HepG2 (cell line): ENCODE results near the gene PRR36. TPM values are rescaled to one million over a fixed set of nuclear protein-coding genes. Genes with fewer than 3 reads are reported as not detected.

Experiments
- CEBPB ChIP-seq: IDR thresholded peaks from 2 replicates; pipeline ENCODE4 v1.6.1; 2011; ENCODE audit warnings: low read depth, low read length, improper control_type of control experiment, borderline replicate concordance
- ELF3 ChIP-seq: IDR thresholded peaks from 2 replicates; pipeline ENCODE4 v1.6.1; 2016; ENCODE audit warnings: missing genetic modification reagents, missing compliant biosample characterization
- MAFF ChIP-seq: IDR thresholded peaks from 2 replicates; pipeline ENCODE4 v1.6.1; 2011; ENCODE audit warnings: low read depth, low read length, improper control_type of control experiment
- STAT5B ChIP-seq: sonication (generic); formaldehyde crosslinking; IDR thresholded peaks from 2 replicates; pipeline ENCODE4 v1.4.0; 2020; ENCODE audit warnings: missing genetic modification reagents
- TERF1 ChIP-seq: sonication (generic); formaldehyde crosslinking; IDR thresholded peaks from 2 replicates; pipeline ENCODE4 v1.8.0; 2022; ENCODE audit warnings: mild to moderate bottlenecking, missing genetic modification reagents, moderate library complexity
- ZNF337 ChIP-seq: sonication (generic); formaldehyde crosslinking; IDR thresholded peaks from 2 replicates; pipeline ENCODE4 v1.5.1; 2020; ENCODE audit warnings: missing genetic modification reagents, low read depth, mild to moderate bottlenecking, borderline replicate concordance
- ZNF441 ChIP-seq: sonication (generic); formaldehyde crosslinking; IDR thresholded peaks from 2 replicates; pipeline ENCODE4 v1.7.0; 2021; ENCODE audit warnings: missing genetic modification reagents, borderline replicate concordance
- ZNF83 ChIP-seq: sonication (generic); formaldehyde crosslinking; IDR thresholded peaks from 2 replicates; pipeline ENCODE4 v1.4.0; 2020; ENCODE audit warnings: missing genetic modification reagents, mild to moderate bottlenecking, borderline replicate concordance
- polyA plus RNA-seq, 8 experiments: library from polyadenylated mRNA; depleted of rRNA in 3 of 8; stranded (reverse) in 7 of 8; unstranded in 1 of 8; fragments of >200 nt; fragmentation: Illumina TruSeq in 4 of 8; extraction: Trizol in 4 of 8; gene quantifications; 2 replicates each; pipeline versions ENCODE4 v1.2.1 to v1.2.3, GENCODE V29; 2011 to 2016; ENCODE audit warnings: low read depth in 4 of 8, missing spikeins in 1 of 8, mixed read lengths in 1 of 8; ENCODE audit not compliant: insufficient read depth in 1 of 8
- total RNA-seq, 5 experiments: library from RNA; depleted of rRNA; stranded (reverse); fragments of >200 nt; fragmentation: Illumina TruSeq; extraction: Trizol; gene quantifications; 2 replicates each; pipeline ENCODE4 v1.2.3, GENCODE V29; 2016; ENCODE audit warnings: low read depth in 1 of 5
- TF ChIP-seq, protein P1 (sequence below): sonication (generic); formaldehyde crosslinking; IDR thresholded peaks from 2 replicates; pipeline ENCODE4 v1.4.0; 2020; ENCODE audit warnings: mild to moderate bottlenecking, missing genetic modification reagents
- TF ChIP-seq, protein P2 (sequence below): sonication (generic); formaldehyde crosslinking; IDR thresholded peaks from 2 replicates; pipeline ENCODE4 v1.5.1; 2020; ENCODE audit warnings: missing genetic modification reagents, mild to moderate bottlenecking, borderline replicate concordance
- TF ChIP-seq, protein P3 (sequence below): sonication (generic); formaldehyde crosslinking; IDR thresholded peaks from 2 replicates; pipeline ENCODE4 v1.4.0; 2020; ENCODE audit warnings: missing genetic modification reagents
- TF ChIP-seq, protein P4 (sequence below): sonication (generic); formaldehyde crosslinking; IDR thresholded peaks from 2 replicates; pipeline ENCODE4 v1.9.0; 2022; ENCODE audit warnings: low read depth, missing genetic modification reagents

The PRR36 gene
- total and polyA plus RNA-seq, 2 of the 13 experiments (the other 11 are each of a cell fraction or from before 2014, with no cell fraction given): 0.07 to 0.17 TPM

DNA sequence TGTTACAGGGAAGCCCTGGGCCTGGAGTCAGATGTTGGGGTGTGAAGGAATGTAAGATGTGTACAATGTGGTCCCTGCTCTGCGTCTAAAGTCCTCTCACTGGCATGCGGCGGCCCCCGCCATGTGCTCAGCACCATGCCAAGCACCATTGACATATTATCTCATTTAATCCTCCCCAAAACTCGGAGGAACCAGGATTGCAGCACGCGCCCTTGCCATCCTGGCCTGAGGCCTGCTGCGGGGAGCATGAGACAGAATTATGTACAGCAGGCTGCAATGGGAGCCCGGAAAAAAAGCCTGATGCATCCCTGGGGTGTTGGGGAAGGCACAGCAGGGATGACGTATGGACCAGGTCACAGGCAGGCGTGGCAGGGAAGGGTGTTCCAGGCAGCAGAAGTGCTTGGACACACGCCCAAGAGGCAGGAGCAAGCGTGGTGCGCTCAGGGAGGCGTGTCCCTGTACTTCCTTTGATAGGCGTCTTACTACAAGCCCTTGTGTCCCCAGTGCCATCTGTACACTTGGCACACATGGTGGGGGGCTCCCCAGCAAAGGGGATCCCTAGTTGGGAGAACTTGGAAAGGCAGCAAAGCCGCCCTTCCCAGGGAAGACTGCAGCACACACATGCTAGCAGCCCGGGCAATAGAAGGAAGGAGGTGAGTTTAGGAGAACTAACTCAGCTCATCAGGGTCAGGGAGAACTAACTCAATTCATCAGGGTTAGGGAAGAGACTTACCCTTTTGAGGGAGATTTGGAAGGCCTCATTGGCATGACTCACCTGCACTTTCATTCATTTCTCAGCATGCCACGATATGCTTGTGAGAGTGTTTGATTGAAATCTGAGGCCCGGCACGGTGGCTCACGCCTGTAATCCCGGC lies 40.7 kb downstream of the PRR36 start (continued):
- TF ChIP-seq ZNF337 (CRISPR knock-in tag) (no peak), ZNF441 (CRISPR knock-in tag) (no peak), CEBPB (no peak), STAT5B (CRISPR knock-in tag) (no peak), ELF3 (CRISPR knock-in tag) (no peak), TERF1 (CRISPR knock-in tag) (no peak), MAFF (no peak), ZNF83 (no peak)
- TF ChIP-seq, protein P1, sequence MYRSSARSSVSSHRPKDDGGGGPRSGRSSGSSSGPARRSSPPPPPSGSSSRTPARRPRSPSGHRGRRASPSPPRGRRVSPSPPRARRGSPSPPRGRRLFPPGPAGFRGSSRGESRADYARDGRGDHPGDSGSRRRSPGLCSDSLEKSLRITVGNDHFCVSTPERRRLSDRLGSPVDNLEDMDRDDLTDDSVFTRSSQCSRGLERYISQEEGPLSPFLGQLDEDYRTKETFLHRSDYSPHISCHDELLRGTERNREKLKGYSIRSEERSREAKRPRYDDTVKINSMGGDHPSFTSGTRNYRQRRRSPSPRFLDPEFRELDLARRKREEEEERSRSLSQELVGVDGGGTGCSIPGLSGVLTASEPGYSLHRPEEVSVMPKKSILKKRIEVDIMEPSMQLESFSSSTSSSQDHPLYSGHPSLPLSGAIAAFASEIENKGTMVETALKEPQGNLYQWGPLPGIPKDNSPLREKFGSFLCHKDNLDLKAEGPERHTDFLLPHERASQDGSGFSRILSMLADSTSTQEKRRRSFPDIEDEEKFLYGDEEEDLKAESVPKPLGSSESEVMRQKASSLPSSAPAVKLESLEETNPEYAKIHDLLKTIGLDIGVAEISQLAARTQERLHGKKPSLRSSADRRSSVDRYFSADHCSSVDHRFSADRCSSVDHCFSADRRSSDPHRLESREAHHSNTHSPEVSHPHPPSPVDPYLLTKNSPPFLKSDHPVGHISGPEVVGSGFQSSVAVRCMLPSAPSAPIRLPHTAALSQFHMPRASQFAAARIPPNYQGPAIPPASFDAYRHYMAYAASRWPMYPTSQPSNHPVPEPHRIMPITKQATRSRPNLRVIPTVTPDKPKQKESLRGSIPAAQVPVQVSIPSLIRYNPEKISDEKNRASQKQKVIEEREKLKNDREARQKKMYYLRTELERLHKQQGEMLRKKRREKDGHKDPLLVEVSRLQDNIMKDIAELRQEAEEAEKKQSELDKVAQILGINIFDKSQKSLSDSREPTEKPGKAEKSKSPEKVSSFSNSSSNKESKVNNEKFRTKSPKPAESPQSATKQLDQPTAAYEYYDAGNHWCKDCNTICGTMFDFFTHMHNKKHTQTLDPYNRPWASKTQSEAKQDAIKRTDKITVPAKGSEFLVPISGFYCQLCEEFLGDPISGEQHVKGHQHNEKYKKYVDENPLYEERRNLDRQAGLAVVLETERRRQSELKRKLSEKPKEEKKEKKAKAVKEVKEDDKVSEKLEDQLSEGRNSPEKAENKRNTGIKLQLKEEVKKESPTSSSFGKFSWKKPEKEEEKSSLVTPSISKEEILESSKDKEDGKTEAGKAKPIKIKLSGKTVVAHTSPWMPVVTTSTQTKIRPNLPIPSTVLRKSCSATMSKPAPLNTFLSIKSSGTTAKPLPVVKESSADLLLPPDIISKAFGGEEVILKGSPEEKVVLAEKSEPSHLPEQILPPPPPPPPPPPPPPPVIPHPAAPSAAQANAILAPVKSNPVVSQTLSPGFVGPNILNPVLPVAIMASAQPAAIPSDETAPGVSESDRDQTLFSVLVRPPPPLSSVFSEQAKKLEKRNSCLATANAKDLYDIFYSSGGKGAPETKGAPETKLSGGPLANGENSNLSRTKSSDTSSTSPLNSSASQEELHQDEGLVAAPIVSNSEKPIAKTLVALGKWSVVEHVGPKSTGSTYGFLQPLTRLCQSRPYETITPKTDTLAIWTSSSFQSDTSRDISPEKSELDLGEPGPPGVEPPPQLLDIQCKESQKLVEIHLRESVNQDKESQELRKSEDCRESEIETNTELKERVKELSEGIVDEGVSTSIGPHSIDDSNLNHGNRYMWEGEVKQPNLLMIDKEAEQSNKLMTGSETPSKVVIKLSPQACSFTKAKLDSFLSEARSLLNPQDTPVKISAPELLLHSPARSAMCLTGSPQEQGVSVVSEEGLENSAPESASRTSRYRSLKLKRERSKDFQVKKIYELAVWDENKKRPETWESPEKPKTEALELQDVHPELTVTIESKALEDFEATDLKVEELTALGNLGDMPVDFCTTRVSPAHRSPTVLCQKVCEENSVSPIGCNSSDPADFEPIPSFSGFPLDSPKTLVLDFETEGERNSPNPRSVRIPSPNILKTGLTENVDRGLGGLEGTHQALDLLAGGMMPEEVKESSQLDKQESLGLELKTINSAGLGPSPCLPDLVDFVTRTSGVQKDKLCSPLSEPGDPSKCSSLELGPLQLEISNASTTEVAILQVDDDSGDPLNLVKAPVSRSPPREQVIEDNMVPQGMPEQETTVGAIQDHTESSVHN (CRISPR knock-in tag): no peak
- TF ChIP-seq, protein P2, sequence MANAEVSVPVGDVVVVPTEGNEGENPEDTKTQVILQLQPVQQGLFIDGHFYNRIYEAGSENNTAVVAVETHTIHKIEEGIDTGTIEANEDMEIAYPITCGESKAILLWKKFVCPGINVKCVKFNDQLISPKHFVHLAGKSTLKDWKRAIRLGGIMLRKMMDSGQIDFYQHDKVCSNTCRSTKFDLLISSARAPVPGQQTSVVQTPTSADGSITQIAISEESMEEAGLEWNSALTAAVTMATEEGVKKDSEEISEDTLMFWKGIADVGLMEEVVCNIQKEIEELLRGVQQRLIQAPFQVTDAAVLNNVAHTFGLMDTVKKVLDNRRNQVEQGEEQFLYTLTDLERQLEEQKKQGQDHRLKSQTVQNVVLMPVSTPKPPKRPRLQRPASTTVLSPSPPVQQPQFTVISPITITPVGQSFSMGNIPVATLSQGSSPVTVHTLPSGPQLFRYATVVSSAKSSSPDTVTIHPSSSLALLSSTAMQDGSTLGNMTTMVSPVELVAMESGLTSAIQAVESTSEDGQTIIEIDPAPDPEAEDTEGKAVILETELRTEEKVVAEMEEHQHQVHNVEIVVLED (CRISPR knock-in tag): no peak
- TF ChIP-seq, protein P3, sequence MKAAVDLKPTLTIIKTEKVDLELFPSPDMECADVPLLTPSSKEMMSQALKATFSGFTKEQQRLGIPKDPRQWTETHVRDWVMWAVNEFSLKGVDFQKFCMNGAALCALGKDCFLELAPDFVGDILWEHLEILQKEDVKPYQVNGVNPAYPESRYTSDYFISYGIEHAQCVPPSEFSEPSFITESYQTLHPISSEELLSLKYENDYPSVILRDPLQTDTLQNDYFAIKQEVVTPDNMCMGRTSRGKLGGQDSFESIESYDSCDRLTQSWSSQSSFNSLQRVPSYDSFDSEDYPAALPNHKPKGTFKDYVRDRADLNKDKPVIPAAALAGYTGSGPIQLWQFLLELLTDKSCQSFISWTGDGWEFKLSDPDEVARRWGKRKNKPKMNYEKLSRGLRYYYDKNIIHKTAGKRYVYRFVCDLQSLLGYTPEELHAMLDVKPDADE: no peak
- TF ChIP-seq, protein P4, sequence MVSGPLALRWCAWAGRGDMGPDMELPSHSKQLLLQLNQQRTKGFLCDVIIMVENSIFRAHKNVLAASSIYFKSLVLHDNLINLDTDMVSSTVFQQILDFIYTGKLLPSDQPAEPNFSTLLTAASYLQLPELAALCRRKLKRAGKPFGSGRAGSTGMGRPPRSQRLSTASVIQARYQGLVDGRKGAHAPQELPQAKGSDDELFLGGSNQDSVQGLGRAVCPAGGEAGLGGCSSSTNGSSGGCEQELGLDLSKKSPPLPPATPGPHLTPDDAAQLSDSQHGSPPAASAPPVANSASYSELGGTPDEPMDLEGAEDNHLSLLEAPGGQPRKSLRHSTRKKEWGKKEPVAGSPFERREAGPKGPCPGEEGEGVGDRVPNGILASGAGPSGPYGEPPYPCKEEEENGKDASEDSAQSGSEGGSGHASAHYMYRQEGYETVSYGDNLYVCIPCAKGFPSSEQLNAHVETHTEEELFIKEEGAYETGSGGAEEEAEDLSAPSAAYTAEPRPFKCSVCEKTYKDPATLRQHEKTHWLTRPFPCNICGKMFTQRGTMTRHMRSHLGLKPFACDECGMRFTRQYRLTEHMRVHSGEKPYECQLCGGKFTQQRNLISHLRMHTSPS (CRISPR knock-in tag): peak; percentile 55
